NCI-H1105 treated with DMSO at 0.1 percent for 48 hours (cell line): ENCODE measurements around the gene GCHFR.

Experiments
- DNase-seq: peaks from one replicate; lab custom pipeline; 2025; lab: John Stamatoyannopoulos, UW

Gene GCHFR

GRCh38 chr15:40808861-40809450, 45.1 kb downstream of the GCHFR start:
- DNase-seq, result no peak

GRCh38 chr15:40812721-40813425, 49.0 kb downstream of the GCHFR start:
- DNase-seq, result no peak

- DNase-seq, result peak; percentile 0
Measured at GRCh38 chr15:40815042-40815698, 51.3 kb downstream of the GCHFR start.
